Breast epithelium (tissue), 3 donors: Measurements from ENCODE around the gene DNAH17.

Experiments used
- CTCF ChIP-seq, 3 donors: fragments of 450-650 bp; IDR thresholded peaks; one replicate each; pipeline ENCODE4 v1.5.1; 2016 to 2017; ENCODE audit warnings: antibody characterized with exemption in 3 of 3, mild to moderate bottlenecking in 3 of 3, moderate library complexity in 3 of 3
- POLR2AphosphoS5 ChIP-seq, 3 donors: sonication (generic); formaldehyde crosslinking; IDR thresholded peaks; one replicate each; pipeline ENCODE4 v1.6.1; 2017; ENCODE audit warnings: antibody characterized with exemption in 3 of 3

GRCh38 chr17:78422872-78423588 is 154.2 kb downstream of the DNAH17 start:
- TF ChIP-seq CTCF (IDR thresholded peaks at IDR 0.05) (no peak), POLR2AphosphoS5 (IDR thresholded peaks at IDR 0.05) (no peak)
